Upper lobe of left lung (tissue), 4 donors: ENCODE measurements around the gene SARDH.

ENCODE experiments used
- CTCF ChIP-seq, 6 experiments: fragments of 450-650 bp in 4 of 6; fragments of 200-600 bp in 2 of 6; sonication (generic) in 2 of 6; IDR thresholded peaks; one replicate each; pipeline ENCODE4 v1.5.1; 2016 to 2019; ENCODE audit warnings: antibody characterized with exemption in 6 of 6
- POLR2A ChIP-seq, 4 donors: fragments of 450-650 bp; IDR thresholded peaks; one replicate each; pipeline ENCODE4 v1.5.1; 2016 to 2017; ENCODE audit warnings: antibody characterized with exemption in 4 of 4, mild to moderate bottlenecking in 2 of 4

- TF ChIP-seq POLR2A (IDR thresholded peaks at IDR 0.05), result no peak
- TF ChIP-seq CTCF (IDR thresholded peaks at IDR 0.05), result no peak
These were observed 7.0 kb downstream of the SARDH start for GRCh38 chr9:133730994-133731715.
